Activated T-cell treated with anti-CD3 and anti-CD28 coated beads, Interleukin-2, amount 50 U/mL, for 1 hour (primary cell): ENCODE results near the gene KMT5C.

ENCODE experiments used
- DNase-seq: peaks from one replicate; pipeline ENCODE4 v3.0.0-alpha.2; 2020

KMT5C gene

GRCh38 chr19:55348317-55349034 is 8.8 kb downstream of the KMT5C start:
- DNase-seq, result no peak

- DNase-seq, result no peak
Measured at GRCh38 chr19:55350620-55351315, 11.1 kb downstream of the KMT5C start.

- no peak for DNase-seq
Measured at GRCh38 chr19:55352040-55352439, 12.4 kb downstream of the KMT5C start.

- DNase-seq, result no peak
Measured at GRCh38 chr19:55352549-55353145, 13.0 kb downstream of the KMT5C start.

GRCh38 chr19:55353356-55353802 is 13.7 kb downstream of the KMT5C start:
- no peak for DNase-seq

GRCh38 chr19:55353803-55354697 is 14.4 kb downstream of the KMT5C start:
- peak; percentile 65 for DNase-seq

GRCh38 chr19:55354698-55355212 is 15.1 kb downstream of the KMT5C start, which contains the start of gene COX6B2:
Gene COX6B2, minus strand, starts transcription at chr19:55354719. Its CDS starts 198 bp downstream, at chr19:55354521.
- DNase-seq, result peak; percentile 32

GRCh38 chr19:55355213-55355821 is 15.6 kb downstream of the KMT5C start:
- no peak for DNase-seq

- DNase-seq, result no peak
Measured at GRCh38 chr19:55358493-55358892, 18.8 kb downstream of the KMT5C start.

GRCh38 chr19:55358943-55359908 is 19.6 kb downstream of the KMT5C start:
- no peak for DNase-seq

GRCh38 chr19:55360902-55361301 is 21.2 kb downstream of the KMT5C start:
- no peak for DNase-seq

GRCh38 chr19:55362174-55362989 is 22.7 kb downstream of the KMT5C start:
- DNase-seq, result no peak

- no peak for DNase-seq
Measured at GRCh38 chr19:55362990-55363716, 23.5 kb downstream of the KMT5C start, which contains the start of gene GARIN5B. Gene GARIN5B, minus strand, starts transcription at chr19:55363260. Its CDS starts 194 bp downstream, at chr19:55363066.

- no peak for DNase-seq
Measured at GRCh38 chr19:55365245-55365644, 25.6 kb downstream of the KMT5C start.

GRCh38 chr19:55365964-55366363 is 26.3 kb downstream of the KMT5C start:
- DNase-seq, result no peak

GRCh38 chr19:55366790-55367189 is 27.1 kb downstream of the KMT5C start:
- no peak for DNase-seq

- DNase-seq, result no peak
Measured at GRCh38 chr19:55368106-55368505, 28.4 kb downstream of the KMT5C start.

- no peak for DNase-seq
Measured at GRCh38 chr19:55368701-55369563, 29.3 kb downstream of the KMT5C start.
